Measurements from ENCODE around the gene RAB7B. TPM values are rescaled to one million over a fixed set of nuclear protein-coding genes. Genes with fewer than 3 reads are reported as not detected.

RAB7B gene
- total and polyA plus RNA-seq, 4 donors, result 0.08 to 0.89 (median 0.20) TPM; not detected in 1

DNA sequence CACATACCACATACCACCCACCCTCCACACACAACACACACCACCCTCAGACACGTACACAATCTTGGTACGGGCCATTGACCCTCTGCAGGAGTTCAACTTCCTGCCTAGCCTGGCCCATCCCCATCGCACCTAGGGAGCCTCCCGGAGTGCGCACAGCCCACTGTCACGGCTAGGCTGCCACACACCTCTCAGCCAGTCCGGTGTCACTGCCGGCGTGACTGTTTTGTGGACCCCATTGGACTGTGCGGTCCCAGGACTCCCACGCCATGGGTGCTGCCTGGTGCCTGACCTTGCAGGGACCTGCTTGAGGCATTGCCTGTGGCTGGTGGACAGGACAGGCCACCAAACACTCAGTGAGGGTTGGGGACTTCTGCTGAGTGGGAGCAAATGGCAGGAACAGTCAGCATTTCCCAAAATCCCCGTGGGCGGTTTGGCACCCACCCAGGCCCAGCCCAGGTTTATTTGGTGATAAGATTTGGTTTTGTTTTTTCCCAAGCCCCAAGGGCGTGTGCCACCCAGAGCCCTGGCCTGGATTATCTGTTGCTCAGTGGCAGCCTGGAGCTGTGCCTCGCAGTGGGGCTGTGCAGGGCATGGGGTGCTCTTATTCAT lies 27.7 kb downstream of the RAB7B start (continued):
- TF ChIP-seq, protein P1, sequence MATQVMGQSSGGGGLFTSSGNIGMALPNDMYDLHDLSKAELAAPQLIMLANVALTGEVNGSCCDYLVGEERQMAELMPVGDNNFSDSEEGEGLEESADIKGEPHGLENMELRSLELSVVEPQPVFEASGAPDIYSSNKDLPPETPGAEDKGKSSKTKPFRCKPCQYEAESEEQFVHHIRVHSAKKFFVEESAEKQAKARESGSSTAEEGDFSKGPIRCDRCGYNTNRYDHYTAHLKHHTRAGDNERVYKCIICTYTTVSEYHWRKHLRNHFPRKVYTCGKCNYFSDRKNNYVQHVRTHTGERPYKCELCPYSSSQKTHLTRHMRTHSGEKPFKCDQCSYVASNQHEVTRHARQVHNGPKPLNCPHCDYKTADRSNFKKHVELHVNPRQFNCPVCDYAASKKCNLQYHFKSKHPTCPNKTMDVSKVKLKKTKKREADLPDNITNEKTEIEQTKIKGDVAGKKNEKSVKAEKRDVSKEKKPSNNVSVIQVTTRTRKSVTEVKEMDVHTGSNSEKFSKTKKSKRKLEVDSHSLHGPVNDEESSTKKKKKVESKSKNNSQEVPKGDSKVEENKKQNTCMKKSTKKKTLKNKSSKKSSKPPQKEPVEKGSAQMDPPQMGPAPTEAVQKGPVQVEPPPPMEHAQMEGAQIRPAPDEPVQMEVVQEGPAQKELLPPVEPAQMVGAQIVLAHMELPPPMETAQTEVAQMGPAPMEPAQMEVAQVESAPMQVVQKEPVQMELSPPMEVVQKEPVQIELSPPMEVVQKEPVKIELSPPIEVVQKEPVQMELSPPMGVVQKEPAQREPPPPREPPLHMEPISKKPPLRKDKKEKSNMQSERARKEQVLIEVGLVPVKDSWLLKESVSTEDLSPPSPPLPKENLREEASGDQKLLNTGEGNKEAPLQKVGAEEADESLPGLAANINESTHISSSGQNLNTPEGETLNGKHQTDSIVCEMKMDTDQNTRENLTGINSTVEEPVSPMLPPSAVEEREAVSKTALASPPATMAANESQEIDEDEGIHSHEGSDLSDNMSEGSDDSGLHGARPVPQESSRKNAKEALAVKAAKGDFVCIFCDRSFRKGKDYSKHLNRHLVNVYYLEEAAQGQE (IDR thresholded peaks at IDR 0.05), result no peak
- TF ChIP-seq GABPA (IDR thresholded peaks at IDR 0.05 in 1 of 2, conservative IDR thresholded peaks at IDR 0.05 in 1 of 2) (no peak), EGR1 (IDR thresholded peaks at IDR 0.05; ENCODE audit: low read depth in 2 of 2) (no peak), JUND (IDR thresholded peaks at IDR 0.05) (no peak), RXRA (IDR thresholded peaks at IDR 0.05) (no peak), HNF4A (conservative IDR thresholded peaks at IDR 0.05) (no peak)
- TF ChIP-seq, protein P2, sequence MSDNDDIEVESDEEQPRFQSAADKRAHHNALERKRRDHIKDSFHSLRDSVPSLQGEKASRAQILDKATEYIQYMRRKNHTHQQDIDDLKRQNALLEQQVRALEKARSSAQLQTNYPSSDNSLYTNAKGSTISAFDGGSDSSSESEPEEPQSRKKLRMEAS (IDR thresholded peaks at IDR 0.05), result no peak

DNA sequence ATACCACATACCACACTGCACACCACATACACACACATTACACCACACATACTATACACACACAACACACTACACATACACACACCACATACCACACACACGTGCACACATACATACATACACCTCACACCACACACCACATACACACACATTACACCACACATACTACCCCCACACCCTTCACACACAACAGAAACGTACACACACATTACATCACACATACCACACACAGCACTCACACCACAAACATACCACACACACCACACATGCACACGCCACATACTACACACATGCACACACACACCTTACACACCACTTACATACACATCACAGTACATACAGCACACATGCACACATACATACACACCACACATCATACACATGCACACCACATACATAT lies 28.5 kb downstream of the RAB7B start:
- Histone ChIP-seq H3K27me3 (ENCODE audit: control insufficient read depth in 4 of 4, insufficient read depth in 4 of 4, low read length in 3 of 4) (no peaks in the 10 kb centered on the region), H3K9me3 (ENCODE audit: control insufficient read depth in 4 of 4, low read length in 3 of 4) (no peaks in the 10 kb centered on the region), H3K4me1 (ENCODE audit: control insufficient read depth in 4 of 4, insufficient read depth in 4 of 4, low read length in 3 of 4) (no peaks in the 10 kb centered on the region), H3K9ac (ENCODE audit: low read depth in 1 of 2, low read length in 2 of 2) (no peak overlapping the region), H3K4me3 (ENCODE audit: low read depth in 1 of 3, low read length in 3 of 3) (no peak overlapping the region), H3K27ac (ENCODE audit: low read depth in 1 of 2, low read length in 2 of 2) (no peak overlapping the region), H3K36me3 (ENCODE audit: control insufficient read depth in 4 of 4, insufficient read depth in 3 of 4, low read depth in 1 of 4, low read length in 3 of 4) (no peaks in the 10 kb centered on the region)
- DNase-seq (ENCODE audit: low spot score), result no peak
- TF ChIP-seq FOXA2 (IDR thresholded peaks at IDR 0.05), result no peak
- no peak for TF ChIP-seq HNF4G (IDR thresholded peaks at IDR 0.05)
- TF ChIP-seq NR2F2 (IDR thresholded peaks at IDR 0.05), result no peak
- TF ChIP-seq EGR1 (IDR thresholded peaks at IDR 0.05; ENCODE audit: low read depth in 2 of 2), result no peak
- TF ChIP-seq YY1 (IDR thresholded peaks at IDR 0.05), result no peak
- TF ChIP-seq, protein P3, sequence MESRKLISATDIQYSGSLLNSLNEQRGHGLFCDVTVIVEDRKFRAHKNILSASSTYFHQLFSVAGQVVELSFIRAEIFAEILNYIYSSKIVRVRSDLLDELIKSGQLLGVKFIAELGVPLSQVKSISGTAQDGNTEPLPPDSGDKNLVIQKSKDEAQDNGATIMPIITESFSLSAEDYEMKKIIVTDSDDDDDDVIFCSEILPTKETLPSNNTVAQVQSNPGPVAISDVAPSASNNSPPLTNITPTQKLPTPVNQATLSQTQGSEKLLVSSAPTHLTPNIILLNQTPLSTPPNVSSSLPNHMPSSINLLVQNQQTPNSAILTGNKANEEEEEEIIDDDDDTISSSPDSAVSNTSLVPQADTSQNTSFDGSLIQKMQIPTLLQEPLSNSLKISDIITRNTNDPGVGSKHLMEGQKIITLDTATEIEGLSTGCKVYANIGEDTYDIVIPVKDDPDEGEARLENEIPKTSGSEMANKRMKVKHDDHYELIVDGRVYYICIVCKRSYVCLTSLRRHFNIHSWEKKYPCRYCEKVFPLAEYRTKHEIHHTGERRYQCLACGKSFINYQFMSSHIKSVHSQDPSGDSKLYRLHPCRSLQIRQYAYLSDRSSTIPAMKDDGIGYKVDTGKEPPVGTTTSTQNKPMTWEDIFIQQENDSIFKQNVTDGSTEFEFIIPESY (IDR thresholded peaks at IDR 0.05), result no peak
- TF ChIP-seq, protein P4, sequence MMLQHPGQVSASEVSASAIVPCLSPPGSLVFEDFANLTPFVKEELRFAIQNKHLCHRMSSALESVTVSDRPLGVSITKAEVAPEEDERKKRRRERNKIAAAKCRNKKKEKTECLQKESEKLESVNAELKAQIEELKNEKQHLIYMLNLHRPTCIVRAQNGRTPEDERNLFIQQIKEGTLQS (IDR thresholded peaks at IDR 0.05), result no peak
- TF ChIP-seq HNF4A (conservative IDR thresholded peaks at IDR 0.05), result no peak
- TF ChIP-seq FOXA1 (IDR thresholded peaks at IDR 0.05), result no peak
- TF ChIP-seq RAD21 (IDR thresholded peaks at IDR 0.05), result no peak
- TF ChIP-seq RXRA (IDR thresholded peaks at IDR 0.05), result no peak
- TF ChIP-seq SP1 (IDR thresholded peaks at IDR 0.05), result no peak
- TF ChIP-seq GABPA (IDR thresholded peaks at IDR 0.05 in 1 of 2, conservative IDR thresholded peaks at IDR 0.05 in 1 of 2), result no peak
- no peak for TF ChIP-seq TAF1 (conservative IDR thresholded peaks at IDR 0.05)
- TF ChIP-seq, protein P1 (IDR thresholded peaks at IDR 0.05), result no peak
- TF ChIP-seq JUND (IDR thresholded peaks at IDR 0.05), result no peak
- TF ChIP-seq, protein P5, sequence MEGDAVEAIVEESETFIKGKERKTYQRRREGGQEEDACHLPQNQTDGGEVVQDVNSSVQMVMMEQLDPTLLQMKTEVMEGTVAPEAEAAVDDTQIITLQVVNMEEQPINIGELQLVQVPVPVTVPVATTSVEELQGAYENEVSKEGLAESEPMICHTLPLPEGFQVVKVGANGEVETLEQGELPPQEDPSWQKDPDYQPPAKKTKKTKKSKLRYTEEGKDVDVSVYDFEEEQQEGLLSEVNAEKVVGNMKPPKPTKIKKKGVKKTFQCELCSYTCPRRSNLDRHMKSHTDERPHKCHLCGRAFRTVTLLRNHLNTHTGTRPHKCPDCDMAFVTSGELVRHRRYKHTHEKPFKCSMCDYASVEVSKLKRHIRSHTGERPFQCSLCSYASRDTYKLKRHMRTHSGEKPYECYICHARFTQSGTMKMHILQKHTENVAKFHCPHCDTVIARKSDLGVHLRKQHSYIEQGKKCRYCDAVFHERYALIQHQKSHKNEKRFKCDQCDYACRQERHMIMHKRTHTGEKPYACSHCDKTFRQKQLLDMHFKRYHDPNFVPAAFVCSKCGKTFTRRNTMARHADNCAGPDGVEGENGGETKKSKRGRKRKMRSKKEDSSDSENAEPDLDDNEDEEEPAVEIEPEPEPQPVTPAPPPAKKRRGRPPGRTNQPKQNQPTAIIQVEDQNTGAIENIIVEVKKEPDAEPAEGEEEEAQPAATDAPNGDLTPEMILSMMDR (IDR thresholded peaks at IDR 0.05; ENCODE audit: low read depth, low read length, missing input control), result no peak
- WGBS, result 90% methylated on average over 3 of the region's 3 CpGs
